Right hindlimb (tissue), 1 donor: ENCODE measurements around the gene CLIC5.
A peak's percentile ranks its signal among the peaks of the same experiment; 100 is the strongest.

Experiments used
- DNase-seq: peaks from one replicate; pipeline ENCODE4 v3.0.0-alpha.2; 2018

CLIC5 gene

DNA sequence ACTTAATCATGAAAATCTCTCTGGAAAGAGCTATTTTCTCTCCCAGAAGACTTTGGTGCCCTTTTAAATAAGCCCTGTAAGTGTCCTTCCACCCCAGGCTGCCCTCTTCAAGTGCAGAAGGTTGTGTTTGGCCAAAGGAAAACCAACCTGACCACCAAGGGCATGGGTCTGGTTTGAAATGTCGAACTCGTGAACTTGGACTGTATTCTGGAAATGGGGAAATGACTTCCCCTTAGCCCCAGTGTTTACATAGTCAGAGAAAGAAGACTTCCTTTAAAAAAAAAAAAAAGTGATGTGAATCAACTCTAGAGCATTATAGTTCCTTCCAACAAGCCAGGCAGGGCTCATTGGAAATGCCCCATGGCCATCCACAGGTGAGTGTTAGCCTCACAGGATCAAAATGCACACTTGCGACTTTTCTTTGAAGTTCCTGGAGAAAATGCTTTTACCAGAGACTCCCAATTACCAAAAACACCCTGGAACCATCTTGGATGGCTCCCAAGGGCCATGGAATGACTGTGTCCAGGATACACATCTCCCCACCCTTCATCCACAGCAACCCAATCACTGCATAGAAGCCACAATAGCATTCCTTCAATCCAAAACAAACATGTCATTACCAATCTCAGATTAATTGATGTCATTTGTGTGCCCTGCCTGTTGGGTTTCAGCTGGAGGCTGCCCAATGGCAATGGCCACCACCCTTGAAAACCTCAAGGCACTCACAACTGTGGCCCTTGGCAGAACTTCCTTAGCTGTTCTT is 133.8 kb downstream of the CLIC5 start:
- DNase-seq, result peak; percentile 56

DNA sequence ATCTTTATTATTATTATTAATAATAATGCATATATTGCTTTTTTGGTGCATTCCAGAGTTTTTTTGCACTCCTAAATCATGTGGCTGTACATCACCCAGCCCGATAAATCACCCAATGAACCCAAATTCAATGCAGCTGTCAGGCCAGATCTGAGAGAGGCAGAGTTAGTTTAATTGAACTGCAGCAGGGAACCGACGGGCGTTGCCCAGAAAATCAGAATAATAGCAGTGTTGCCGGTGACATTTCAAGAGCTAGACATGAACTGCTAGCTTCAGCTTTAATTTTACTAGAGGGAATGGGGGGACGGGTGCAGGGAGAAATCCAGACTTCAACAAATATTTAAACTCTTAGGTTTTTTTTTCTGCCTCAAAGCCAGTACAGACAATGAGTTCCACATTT is 135.0 kb downstream of the CLIC5 start:
- peak; percentile 33 for DNase-seq

DNA sequence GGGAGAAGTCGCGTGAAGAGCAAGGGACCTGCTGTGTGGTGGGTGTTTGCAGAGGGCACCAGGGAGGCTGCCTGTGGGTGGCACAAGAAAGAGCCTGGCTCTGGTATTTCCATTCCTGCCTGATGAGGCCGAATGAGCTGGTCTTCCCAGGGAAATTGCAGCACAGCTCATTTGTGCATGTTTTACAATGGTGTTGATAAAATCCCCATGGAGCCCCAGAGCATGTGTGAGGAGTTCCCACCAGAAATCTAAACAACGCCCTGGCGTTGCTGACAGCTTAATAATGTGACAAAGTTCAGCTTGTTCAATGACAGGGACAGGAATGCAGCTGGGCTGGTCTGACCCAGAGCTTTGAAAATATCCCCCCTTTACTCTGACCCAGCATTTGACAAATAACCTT is 135.5 kb downstream of the CLIC5 start:
- peak; percentile 35 for DNase-seq

DNA sequence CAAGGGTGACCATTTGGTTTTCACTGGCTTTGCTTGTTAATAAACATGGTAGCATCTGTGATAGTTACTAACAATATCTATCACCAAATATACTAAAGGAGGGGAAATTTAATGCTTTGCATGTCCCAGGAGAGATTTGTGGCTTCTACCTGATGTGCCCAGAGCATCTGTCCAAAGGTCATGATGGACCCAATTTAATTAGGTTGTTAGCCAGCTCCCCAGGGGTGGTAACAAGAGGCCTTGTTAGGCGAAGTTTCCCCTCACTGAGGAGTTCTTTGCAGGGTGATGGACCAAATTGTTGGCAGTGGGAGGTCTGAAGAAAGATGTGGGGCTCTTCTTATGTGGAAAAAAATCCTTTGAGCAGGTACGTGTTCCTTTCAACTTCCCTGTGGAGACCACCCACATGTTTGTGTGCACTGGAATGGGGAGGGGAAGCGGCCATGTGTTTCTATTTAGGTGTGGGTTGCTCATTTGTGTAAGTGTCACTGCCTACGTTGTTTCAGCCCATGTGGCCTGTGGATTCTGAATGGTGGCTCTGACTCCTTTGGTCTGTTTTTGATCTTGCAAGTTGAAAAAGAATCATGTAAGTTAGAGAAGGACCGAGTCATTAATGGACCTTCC is 137.6 kb downstream of the CLIC5 start:
- no peak for DNase-seq

DNA sequence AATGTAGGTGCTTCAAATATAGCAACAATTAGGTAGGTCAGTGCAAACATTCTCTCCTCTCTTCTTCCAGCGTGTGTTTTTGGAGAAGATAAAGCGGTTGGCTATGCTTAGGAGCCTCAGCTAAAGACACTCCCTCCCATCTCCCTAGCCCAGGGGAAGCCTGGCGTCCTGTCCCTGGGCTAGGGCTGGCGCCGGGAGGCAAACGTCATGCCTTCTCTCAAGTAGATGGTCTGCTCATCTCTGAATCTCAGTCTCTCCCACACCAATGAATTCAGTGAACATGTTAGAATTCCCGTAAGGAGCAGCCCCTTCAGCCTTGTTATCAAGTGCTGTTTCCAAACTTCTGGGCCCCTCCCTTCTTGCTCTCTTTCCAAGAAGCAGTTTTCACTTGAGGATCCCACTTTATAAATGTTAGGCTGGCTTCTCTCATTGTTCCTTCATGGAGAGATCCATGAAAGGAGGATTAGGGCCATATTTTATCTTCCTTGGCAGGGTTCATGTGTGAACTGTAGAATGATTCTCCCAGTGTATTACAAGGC is 142.8 kb downstream of the CLIC5 start:
- DNase-seq, result no peak

DNA sequence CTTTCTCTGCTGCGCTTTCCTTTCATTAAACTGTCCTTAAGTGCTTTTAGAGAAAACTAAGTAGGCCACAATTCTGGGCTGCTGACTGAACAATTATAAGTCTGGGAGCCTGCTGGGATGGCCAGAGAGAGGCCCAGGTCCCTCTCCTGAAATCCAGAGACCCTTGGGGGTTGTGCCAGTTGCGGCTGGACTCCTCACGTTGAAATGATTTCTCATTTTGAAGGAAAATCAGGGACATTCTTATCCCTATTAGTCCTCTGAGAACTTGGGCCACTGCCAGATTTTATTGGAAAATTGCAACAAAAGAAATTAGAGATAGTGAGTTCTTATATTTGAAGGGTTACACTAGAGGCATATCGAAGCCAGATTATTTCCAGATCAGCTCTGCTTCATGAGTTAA is 145.1 kb downstream of the CLIC5 start:
- DNase-seq, result no peak

DNA sequence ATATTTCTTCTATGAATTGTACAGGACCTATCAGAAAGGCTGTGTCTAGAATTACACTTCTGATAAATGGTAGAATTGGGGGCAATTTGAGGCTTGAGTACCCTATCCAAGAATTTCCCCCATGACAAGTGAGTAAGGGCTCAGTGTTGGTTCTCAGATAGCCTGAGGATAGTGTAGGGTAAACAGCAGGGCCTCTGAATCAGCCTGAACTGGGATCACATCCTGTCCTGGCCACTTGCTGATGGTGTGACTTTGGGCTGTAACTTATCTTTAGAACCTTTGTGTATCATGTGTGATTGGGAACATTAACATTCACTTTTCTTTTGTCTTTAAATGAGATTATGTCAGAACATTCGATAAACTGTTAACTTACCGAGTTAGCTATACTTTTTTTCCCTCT is 151.0 kb downstream of the CLIC5 start:
- no peak for DNase-seq

DNA sequence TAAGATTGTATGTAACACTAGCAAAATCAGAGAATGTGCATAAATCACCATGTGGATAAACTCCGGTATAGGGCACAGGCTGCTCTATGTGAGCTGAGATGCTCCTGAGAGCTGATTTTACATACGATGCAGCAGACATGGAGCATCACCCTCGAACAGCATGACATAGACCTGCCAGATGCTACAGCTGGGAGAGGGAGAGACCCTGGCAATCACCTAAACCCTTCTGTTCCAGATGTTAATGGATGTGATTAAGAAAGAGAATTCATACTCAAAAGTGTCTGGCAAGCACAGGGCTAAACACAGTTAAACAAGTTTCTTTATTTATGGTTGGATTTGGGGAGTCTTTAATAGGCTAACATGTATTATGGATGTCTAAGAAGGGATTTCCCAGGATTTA is 157.0 kb downstream of the CLIC5 start:
- DNase-seq, result no peak

DNA sequence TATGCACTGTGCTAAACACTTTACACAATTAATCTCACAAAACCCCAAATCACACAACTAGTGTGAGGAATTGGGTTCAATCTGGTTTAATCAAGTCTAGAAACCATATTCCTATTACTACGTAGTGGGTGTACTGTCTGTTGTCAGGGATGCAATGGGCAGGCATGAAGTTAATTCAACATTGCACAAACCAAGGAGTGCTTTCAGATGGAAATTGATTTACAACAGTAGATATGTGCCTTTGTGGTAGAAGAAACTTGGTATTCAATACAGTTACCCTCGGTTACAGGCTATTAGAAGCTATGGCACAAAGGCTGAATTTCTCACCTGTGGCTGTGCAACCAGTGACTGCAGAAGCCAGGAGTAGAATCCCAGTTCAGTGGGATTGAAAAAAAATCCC is 157.8 kb downstream of the CLIC5 start:
- no peak for DNase-seq

DNA sequence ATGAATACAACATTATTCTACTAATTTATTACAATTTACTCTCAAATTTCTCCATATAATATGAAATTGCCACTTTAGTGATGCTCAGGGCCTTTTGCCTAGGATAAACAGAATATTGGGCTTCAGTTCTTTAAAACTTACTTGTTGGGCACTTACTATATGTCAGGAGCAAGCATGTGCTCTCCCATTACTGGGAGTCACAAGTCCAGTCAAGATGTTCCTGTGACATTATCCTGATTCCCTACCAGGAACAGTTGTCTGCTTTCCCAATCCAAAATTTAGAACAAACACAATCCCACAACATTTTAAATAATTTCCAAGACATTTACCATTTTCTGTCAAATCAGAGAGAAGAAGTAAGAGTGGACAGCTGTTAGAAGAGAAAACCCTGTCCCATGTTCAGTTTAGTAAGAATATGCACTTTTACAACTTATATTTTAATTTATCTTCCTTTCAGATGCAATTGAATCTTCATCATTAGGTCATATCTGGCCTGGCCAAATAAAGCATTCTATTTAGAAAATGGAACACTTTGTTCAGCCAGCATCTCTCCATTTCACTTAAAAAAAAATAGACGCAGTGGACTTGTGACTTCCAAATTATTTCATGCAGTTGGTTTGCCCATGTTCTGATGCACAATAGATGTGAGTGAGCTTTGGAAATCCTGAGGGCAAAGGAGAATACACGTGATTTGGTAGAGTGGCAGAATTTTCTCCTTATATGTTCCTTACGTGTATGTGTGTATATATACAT is 159.8 kb downstream of the CLIC5 start:
- DNase-seq, result no peak

DNA sequence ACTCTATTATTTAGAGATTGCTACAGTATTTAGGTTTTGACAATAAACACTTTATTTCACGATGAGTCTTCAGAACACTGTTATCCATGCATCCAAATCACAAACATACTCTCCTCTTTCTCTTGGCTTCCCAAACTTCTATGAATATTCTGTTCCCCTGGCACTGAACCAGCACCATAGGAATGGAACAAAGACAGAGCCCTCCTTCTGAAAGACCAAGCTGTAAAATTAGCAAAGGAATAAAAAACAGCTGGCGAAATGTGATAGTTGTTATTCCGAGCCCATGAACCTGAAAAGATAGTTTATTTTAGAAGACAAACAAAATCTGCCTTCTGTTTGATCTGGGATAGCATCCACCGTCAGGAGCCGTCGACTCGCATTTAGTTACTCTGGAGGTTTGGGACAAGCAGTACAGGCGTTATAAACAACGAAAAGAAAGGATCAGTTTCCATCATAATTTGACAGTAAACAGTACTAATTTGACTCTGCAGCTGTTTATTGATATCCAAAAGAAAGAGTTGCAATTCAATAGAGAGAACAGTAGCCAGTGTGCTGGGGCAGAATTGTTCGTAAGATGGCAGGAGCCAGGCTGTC is 161.4 kb downstream of the CLIC5 start:
- DNase-seq, result no peak

DNA sequence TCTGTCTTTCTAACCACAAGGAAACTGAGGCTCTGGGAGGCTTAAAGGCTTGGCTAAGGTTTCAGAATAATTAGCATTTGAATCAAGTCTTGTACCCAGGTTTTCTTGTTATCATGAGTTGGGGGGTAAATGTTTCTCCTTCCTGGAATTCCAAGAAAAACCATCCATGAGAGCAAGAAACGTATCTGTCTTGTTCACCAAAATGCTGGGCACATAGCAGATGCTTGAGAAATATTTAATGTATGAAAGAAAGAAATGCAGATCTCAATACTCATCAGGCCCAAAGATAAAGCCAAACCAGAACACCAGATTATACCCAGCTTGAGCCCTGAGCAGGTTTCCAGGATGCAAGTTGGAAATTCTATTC is 164.6 kb downstream of the CLIC5 start:
- no peak for DNase-seq

DNA sequence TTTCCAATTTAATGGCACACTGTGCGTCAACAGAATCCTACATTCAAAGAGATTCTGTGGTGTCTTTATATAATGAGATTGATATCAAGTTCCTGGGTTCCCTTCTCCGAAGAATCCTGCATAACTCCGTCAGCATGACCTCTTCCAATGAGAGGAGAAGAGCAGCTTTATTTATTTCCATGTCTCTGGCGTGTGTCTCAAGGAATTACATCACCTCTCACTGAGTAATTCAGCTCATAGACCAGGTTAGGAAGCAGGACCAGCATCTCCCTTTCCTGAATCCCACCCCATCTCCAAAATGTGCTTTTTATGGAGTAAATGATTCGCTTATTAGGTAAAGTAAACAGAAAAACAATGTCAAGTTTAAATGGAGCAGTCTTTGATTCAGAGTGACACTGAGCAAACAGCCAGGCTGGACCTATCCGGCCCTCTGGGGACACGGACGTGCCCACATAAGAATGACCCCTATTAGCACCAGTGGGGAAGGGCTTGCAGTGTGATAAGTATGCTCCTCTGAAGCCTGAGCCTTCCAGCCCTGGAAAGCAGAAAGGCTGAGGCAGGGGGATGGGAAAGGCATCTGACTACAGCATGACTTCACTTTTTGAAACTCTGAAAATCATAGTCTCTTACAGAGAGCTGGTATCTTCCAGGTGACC is 165.2 kb downstream of the CLIC5 start:
- DNase-seq, result no peak

DNA sequence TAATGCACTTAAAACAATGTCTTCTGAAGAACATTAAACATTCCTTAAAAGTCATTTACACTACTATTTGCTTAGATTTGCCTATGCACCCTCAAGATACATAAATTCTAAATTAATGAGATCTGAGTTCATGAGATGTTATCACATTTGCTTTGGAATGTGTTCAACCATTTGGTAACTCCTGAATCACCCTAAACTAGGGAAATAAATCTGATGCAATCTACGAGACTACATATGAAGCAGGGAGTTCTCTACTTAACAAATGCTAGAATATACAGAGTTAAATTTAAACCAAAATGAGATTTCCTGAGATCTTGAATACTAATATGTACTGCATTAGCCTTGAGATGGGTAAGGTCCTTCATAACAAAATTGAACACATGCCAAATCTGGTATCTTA is 170.1 kb downstream of the CLIC5 start:
- no peak for DNase-seq

DNA sequence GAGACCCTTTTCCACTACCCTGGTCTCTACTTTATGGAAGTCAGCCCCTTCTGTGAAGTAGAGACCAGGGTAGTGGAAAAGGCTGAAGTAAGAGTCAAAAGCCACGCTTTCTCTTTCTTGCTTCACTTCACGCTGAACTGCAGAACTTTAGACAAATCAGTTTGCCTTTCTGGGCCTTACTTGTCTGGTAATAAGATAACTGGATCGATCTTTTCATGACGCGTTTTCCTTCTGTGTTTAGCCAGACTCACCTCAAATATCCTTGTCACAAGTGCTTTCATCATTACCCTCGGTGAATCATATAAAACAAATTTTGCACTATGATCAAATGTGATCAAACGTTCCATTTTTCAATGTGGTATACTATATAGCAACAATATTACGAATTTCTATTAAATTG is 170.7 kb downstream of the CLIC5 start:
- no peak for DNase-seq

DNA sequence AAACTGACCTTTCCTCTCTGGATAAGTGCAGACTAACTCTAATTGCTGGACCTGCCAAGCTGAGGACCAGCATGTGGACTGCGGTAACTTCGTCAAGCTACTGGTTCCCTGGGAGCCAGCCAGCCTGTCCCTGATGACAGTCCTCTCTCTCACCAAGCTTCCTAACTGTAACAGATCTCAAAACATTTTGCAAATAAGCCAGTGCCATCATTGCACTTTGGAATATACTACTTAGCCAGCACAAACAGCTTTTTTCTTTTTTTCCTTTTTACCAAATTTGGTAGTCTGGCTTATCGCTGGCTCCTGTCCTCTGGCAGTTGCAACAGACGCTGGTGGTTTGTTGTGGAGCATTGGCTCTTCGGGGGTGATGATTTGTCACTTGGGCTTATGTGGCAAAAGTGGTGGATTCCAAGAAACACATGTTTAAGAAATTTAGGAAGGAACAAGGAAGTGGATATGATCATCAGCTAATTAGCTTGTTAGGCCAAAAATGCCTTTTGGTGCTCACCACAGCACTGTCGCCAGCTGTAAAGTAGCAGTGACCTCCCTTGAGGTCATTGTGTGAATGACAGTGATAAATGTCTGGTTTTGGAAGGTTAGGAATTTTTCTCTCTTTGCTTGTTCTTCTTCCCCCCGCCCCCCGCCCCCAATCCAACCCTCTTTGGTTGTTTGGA is 171.7 kb downstream of the CLIC5 start:
- peak; percentile 20 for DNase-seq

DNA sequence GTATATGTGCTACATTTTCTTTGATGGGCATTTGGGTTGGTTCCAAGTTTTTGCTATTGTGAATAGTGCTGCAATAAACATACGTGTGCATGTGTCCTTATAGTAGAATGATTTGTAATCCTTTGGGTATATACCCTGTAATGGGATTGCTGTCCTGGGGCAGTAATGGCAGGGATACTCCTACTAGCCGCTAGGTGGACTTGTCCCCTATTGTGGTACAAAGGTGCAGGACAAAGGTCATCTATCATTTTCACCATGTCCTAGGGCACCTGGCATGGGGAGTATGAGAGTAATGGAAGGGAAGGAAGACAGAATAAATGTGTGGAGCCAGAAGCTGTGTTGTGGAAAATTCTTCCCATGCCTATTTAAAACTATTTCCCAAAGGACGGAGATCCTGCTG is 174.6 kb downstream of the CLIC5 start:
- no peak for DNase-seq

DNA sequence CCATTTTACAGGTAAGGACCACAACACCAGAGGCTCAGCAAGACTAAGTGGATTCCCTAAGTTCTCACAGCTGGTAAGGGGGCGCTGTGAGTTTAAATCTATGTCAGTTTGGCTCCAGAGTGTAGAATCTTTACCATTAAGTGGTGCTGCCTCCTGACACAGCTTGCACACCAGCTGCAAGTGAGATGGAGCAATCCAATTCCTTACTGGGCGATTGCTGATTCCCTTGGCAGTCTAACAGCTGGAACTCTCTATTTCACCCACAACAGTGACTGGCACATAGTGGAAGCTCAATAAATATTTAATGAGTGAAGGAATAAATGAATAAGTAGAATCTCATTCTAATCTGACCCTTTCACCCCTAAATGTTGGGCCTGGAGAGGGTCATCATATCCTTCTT is 176.7 kb downstream of the CLIC5 start:
- DNase-seq, result no peak

DNA sequence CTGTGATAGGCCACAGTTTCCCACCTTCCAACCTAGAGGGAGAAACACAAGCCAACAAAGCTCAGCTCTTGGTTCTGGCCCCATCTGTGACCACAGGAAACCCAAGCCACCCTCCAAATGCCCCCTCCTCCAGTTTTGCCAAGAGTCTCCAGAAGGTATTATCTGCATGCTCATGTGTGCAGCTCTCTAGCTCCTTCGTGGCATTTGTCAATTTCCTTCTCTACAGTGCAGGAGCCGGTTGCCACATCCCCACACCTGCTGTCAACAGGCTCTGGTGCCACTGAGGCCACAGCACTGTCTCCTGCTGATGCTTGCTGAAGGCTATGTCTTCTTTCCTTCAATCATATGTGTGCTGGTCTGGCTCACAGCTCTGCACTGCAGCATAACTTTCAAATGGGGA is 177.2 kb downstream of the CLIC5 start:
- no peak for DNase-seq

DNA sequence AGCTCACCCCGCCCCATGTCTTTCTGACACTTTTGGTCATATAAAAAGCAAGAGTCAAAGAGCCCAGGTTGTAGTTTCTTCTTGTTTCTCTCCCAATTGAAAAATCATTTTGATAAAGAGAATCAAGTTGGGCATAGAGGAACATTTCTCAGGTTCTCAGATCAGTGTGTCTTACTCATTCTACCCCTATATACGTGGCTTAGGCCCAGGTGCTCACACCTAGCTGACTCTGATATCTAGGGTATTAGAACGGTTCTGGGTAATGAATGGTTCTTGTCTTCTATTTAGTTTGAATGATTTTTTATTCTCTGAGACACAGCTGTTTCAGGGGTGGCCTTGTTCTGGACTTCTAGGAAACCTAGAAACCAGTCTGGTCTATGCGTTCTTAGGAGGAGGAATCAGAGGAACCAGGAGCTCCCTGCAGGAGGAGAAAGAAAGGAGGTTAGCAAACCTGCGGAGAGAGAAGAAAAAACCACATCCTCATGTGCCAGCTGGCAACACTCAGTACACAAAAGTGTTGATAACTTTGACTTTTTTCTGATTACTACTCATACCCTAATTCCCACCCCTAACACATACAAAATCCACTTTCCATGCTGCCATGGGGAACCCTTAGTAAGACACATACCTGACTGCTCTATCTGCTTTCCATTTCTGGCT is 178.0 kb downstream of the CLIC5 start:
- no peak for DNase-seq

DNA sequence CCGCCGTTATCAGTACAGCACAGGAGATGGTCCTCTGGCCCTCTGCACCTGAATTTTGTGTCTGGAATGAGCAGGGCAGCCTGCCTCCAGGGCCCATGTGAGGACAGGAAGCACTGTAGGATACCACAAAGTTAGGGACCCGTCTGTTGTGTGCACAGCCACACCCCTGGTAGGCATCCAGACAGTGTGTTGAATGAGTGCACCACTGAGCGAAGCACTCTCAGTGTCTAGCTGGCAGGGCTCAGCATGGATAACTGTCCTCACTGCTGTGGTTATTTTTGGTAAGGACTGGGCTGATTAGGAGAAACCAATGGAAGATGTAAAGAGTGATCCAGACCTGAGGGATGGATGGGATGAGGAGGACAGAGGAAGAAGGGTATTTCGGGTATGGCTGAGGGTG is 178.7 kb downstream of the CLIC5 start:
- no peak for DNase-seq

DNA sequence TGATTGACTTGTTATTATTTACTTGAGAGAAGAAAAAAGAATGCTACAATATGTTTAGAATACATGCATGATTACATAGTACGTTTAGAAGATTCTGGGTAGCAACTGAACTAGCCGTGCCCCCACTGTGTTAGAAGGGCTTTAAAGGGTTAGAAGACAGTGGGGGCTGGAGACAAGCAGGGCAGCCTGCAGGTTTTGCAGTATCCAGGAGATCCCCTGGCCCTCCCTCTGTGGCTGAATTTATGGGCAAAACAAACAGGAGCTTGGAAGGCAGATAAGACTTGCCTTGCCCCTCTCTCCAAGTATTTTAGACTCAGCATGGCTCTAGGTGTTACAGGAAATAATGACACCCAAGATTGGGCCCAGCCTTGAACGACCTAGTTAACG is 179.2 kb downstream of the CLIC5 start:
- DNase-seq, result no peak
